Uterus (tissue), 2 donors: ENCODE data around the gene TMEM272.

Experiments used
- POLR2A ChIP-seq, 2 donors: fragments of 450-650 bp; IDR thresholded peaks; one replicate each; pipeline ENCODE4 v1.6.1; 2016; ENCODE audit warnings: antibody characterized with exemption in 2 of 2, mild to moderate bottlenecking in 1 of 2, moderate library complexity in 1 of 2
- TF ChIP-seq, protein P1 (sequence below), 4 experiments: fragments of 200-600 bp in 2 of 4; fragments of 450-650 bp in 2 of 4; sonication (generic) in 2 of 4; IDR thresholded peaks; one replicate each; pipeline ENCODE4 v1.5.1; 2016 to 2019; ENCODE audit warnings: antibody characterized with exemption in 4 of 4, mild to moderate bottlenecking in 2 of 4, moderate library complexity in 1 of 4

GRCh38 chr13:51768378-51768921 lies 76.5 kb downstream of the TMEM272 start:
- TF ChIP-seq, protein P1, sequence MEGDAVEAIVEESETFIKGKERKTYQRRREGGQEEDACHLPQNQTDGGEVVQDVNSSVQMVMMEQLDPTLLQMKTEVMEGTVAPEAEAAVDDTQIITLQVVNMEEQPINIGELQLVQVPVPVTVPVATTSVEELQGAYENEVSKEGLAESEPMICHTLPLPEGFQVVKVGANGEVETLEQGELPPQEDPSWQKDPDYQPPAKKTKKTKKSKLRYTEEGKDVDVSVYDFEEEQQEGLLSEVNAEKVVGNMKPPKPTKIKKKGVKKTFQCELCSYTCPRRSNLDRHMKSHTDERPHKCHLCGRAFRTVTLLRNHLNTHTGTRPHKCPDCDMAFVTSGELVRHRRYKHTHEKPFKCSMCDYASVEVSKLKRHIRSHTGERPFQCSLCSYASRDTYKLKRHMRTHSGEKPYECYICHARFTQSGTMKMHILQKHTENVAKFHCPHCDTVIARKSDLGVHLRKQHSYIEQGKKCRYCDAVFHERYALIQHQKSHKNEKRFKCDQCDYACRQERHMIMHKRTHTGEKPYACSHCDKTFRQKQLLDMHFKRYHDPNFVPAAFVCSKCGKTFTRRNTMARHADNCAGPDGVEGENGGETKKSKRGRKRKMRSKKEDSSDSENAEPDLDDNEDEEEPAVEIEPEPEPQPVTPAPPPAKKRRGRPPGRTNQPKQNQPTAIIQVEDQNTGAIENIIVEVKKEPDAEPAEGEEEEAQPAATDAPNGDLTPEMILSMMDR (IDR thresholded peaks at IDR 0.05): no peak
- TF ChIP-seq POLR2A (IDR thresholded peaks at IDR 0.05): no peak
